PC-9 (cell line): ENCODE measurements around the gene NUDT5. TPM values are rescaled to one million over a fixed set of nuclear protein-coding genes. Genes with fewer than 3 reads are reported as not detected.

Experiments used
- BruUV-seq: library from RNA; stranded (reverse); fragments of 400-500 nt; replicated peaks from 2 replicates; lab custom pipeline; 2021; lab: Mats Ljungman, UMichigan
- CTCF ChIA-PET: fragments of 300-600 bp; sonication (Branson Sonifier 250); formaldehyde crosslinking; loops from one replicate; lab custom pipeline; 2022; ENCODE audit warnings: antibody characterized with exemption; lab: Charles Lee
- POLR2A ChIA-PET: fragments of 300-600 bp; sonication (Branson Sonifier 250); formaldehyde crosslinking; loops from one replicate; lab custom pipeline; 2022; ENCODE audit warnings: antibody characterized with exemption; ENCODE audit not compliant: unreplicated experiment; lab: Charles Lee
- DNase-seq, 2 experiments: peaks; one replicate each; pipeline versions ENCODE4 v3.0.0 to v3.0.0-alpha.2; 2015 to 2022; ENCODE audit warnings: mixed read lengths in 1 of 2
- H2AFZ ChIP-seq: fragments of 200-600 bp; sonication (generic); 2 replicates; pipeline ENCODE4 v1.8.1; 2017; ENCODE audit warnings: antibody characterized with exemption
- H3F3A ChIP-seq: fragments of 200-600 bp; sonication (generic); 2 replicates; pipeline ENCODE4 v1.8.1; 2017; ENCODE audit warnings: antibody characterized with exemption, mild to moderate bottlenecking, low read depth; ENCODE audit not compliant: insufficient read depth
- H3K27ac ChIP-seq: fragments of 200-600 bp; sonication (generic); 2 replicates; pipeline ENCODE4 v1.6.1; 2016; ENCODE audit warnings: mixed run types
- H3K27me3 ChIP-seq: fragments of 200-600 bp; sonication (generic); 2 replicates; pipeline ENCODE4 v1.6.1; 2016; ENCODE audit warnings: low read depth, mixed run types; ENCODE audit not compliant: insufficient read depth
- H3K36me3 ChIP-seq: fragments of 200-600 bp; sonication (generic); 2 replicates; pipeline ENCODE4 v1.6.1; 2016; ENCODE audit warnings: low read depth, mixed run types
- H3K4me1 ChIP-seq: fragments of 200-600 bp; sonication (generic); replicated peaks from 2 replicates; pipeline ENCODE4 v1.6.1; 2016; ENCODE audit warnings: mixed run types; ENCODE audit not compliant: insufficient read depth
- H3K4me2 ChIP-seq: fragments of 200-600 bp; sonication (generic); 2 replicates; pipeline ENCODE4 v1.6.1; 2017; ENCODE audit warnings: mixed run types
- H3K4me3 ChIP-seq: fragments of 200-600 bp; sonication (generic); 2 replicates; pipeline ENCODE4 v1.6.1; 2016; ENCODE audit warnings: mixed run types
- H3K79me2 ChIP-seq: fragments of 200-600 bp; sonication (generic); 2 replicates; pipeline ENCODE4 v1.6.1; 2017; ENCODE audit warnings: low read depth, mixed run types
- H3K9me2 ChIP-seq: fragments of 200-600 bp; sonication (generic); 2 replicates; pipeline ENCODE4 v1.8.1; 2017; ENCODE audit warnings: mild to moderate bottlenecking; ENCODE audit not compliant: insufficient read depth
- H3K9me3 ChIP-seq: fragments of 200-600 bp; sonication (generic); 2 replicates; pipeline ENCODE4 v1.8.1; 2016; ENCODE audit warnings: low read depth; ENCODE audit not compliant: insufficient read depth
- H4K20me1 ChIP-seq: fragments of 200-600 bp; sonication (generic); 2 replicates; pipeline ENCODE4 v1.8.1; 2017; ENCODE audit not compliant: insufficient read depth
- CTCF ChIP-seq: fragments of 200-600 bp; sonication (generic); conservative IDR thresholded peaks from 2 replicates; pipeline ENCODE4 v1.6.1; 2017; ENCODE audit warnings: mixed run types, antibody characterized with exemption, mild to moderate bottlenecking, moderate library complexity
- EZH2 ChIP-seq: fragments of 200-600 bp; sonication (generic); IDR thresholded peaks from 2 replicates; pipeline ENCODE4 v1.8.0; 2017; ENCODE audit warnings: antibody characterized with exemption, low read depth
- intact Hi-C: fragments of 100-400 bp; cut with micrococcal nuclease; formaldehyde crosslinking; loops from one replicate; pipeline ENCODE4 v1.10.0; 2022; ENCODE audit not compliant: unreplicated experiment
- total RNA-seq: library from RNA; stranded (reverse); gene quantifications from 2 replicates; pipeline ENCODE4 v1.2.3, GENCODE V29; 2021

Gene NUDT5
- total RNA-seq, 1 experiment from 2014 or later, result 82.0 TPM

GRCh38 chr10:12158111-12158510 is 37.6 kb downstream of the NUDT5 start:
- no peaks in the 10 kb centered on the region for H4K20me1 ChIP-seq
- TF ChIP-seq CTCF (no peak), EZH2 (no peak)
- no TSS peak for BruUV-seq
- H3K9me3 ChIP-seq, result no peaks in the 10 kb centered on the region
- intact Hi-C loops, result no loop called here
- H3K4me1 ChIP-seq, result no peaks in the 10 kb centered on the region
- DNase-seq, result no peak
- H2AFZ ChIP-seq, result no peak overlapping the region
- no peaks in the 10 kb centered on the region for H3K36me3 ChIP-seq
- H3K79me2 ChIP-seq, result no peaks in the 10 kb centered on the region
- no peaks in the 10 kb centered on the region for H3F3A ChIP-seq
- no peak overlapping the region for H3K4me3 ChIP-seq
- H3K4me2 ChIP-seq, result no peak overlapping the region
- POLR2A ChIA-PET, result no interaction called here
- H3K9me2 ChIP-seq, result no peaks in the 10 kb centered on the region
- CTCF ChIA-PET, result no interaction called here
- H3K27me3 ChIP-seq, result no peaks in the 10 kb centered on the region
- no peak overlapping the region for H3K27ac ChIP-seq

GRCh38 chr10:12156367-12157123 is 39.1 kb downstream of the NUDT5 start:
- Histone ChIP-seq H3K4me3 (no peak overlapping the region), H3K9me3 (no peaks in the 10 kb centered on the region), H3K27ac (no peak overlapping the region), H3K4me2 (no peak overlapping the region), H2AFZ (no peak overlapping the region), H3K9me2 (no peaks in the 10 kb centered on the region), H3K4me1 (no peaks in the 10 kb centered on the region), H3F3A (no peaks in the 10 kb centered on the region), H3K36me3 (no peaks in the 10 kb centered on the region), H3K27me3 (no peaks in the 10 kb centered on the region), H3K79me2 (no peaks in the 10 kb centered on the region), H4K20me1 (no peaks in the 10 kb centered on the region)
- no TSS peak for BruUV-seq
- intact Hi-C loops, result no loop called here
- CTCF ChIA-PET, result interaction anchor here (0.7 kb wide), 1 partner anchor 755 kb away, joined by 4 read pairs; no protein-coding TSS in a partner anchor
- POLR2A ChIA-PET, result interaction anchor here (0.6 kb wide), 1 partner anchor 20 kb away, joined by 6 read pairs; no protein-coding TSS in a partner anchor
- no peak for DNase-seq
- TF ChIP-seq CTCF, result no peak
- TF ChIP-seq EZH2, result no peak

- no peaks in the 10 kb centered on the region for H3K36me3 ChIP-seq
- H3F3A ChIP-seq, result no peaks in the 10 kb centered on the region
- no peaks in the 10 kb centered on the region for H3K9me2 ChIP-seq
- no peak for DNase-seq
- no peak overlapping the region for H3K4me3 ChIP-seq
- ChIA-PET POLR2A (no interaction called here), CTCF (no interaction called here)
- no peaks in the 10 kb centered on the region for H3K27me3 ChIP-seq
- H3K4me1 ChIP-seq, result no peaks in the 10 kb centered on the region
- no TSS peak for BruUV-seq
- intact Hi-C loops, result no loop called here
- no peaks in the 10 kb centered on the region for H3K9me3 ChIP-seq
- H3K27ac ChIP-seq, result no peak overlapping the region
- H3K79me2 ChIP-seq, result no peaks in the 10 kb centered on the region
- H4K20me1 ChIP-seq, result no peaks in the 10 kb centered on the region
- no peak overlapping the region for H3K4me2 ChIP-seq
- no peak overlapping the region for H2AFZ ChIP-seq
- TF ChIP-seq CTCF (no peak), EZH2 (no peak)
These were observed 41.2 kb downstream of the NUDT5 start for GRCh38 chr10:12154516-12154915.
